HG02870 (cell line): Measurements from ENCODE around the gene INAVA.

Experiments used
- ATAC-seq: cut with Tn5 transposase; IDR thresholded peaks from one replicate; pipeline ENCODE4 v1.9.1; 2021; ENCODE audit warnings: mild to moderate bottlenecking, moderate library complexity; ENCODE audit not compliant: unreplicated experiment

Gene INAVA

DNA sequence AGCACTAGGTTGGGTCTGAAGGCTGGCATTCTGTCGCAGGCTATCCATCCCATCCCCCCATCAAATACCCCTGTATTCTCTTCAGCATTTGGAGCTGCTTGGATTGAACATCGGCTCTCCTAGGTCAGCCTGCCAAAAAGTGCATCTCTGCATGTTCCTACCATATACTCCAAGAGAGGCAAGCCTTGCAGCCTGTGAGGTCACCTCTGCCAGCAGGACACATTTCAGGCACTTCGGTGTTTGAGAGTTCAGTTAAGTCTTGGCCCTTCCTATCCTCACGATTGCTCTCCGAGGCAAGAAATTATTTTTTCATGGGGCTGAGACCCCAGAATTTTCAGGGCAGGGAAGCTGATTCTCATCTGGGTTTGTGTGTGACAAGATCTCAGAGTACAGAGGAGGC is 19.3 kb upstream of the INAVA start:
- ATAC-seq, result no peak

DNA sequence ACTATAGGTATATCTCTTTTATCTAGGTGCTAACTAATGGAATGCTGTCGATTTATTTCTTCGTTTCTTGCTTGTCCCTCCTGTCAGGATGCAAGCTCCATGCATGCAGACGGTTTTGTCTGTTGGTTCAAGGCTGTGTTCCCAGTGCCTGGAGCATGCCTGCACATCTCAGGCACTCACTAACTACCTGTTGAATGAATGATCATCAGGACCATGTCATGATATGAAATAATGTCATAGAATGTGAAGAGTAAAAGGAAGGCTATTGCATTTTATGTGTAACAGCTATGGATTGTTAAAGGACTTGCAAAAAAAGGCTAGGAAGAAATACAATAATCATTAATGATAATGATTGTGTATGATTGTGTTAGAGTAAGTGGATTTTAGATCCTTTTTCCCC is 17.7 kb upstream of the INAVA start:
- no peak for ATAC-seq

DNA sequence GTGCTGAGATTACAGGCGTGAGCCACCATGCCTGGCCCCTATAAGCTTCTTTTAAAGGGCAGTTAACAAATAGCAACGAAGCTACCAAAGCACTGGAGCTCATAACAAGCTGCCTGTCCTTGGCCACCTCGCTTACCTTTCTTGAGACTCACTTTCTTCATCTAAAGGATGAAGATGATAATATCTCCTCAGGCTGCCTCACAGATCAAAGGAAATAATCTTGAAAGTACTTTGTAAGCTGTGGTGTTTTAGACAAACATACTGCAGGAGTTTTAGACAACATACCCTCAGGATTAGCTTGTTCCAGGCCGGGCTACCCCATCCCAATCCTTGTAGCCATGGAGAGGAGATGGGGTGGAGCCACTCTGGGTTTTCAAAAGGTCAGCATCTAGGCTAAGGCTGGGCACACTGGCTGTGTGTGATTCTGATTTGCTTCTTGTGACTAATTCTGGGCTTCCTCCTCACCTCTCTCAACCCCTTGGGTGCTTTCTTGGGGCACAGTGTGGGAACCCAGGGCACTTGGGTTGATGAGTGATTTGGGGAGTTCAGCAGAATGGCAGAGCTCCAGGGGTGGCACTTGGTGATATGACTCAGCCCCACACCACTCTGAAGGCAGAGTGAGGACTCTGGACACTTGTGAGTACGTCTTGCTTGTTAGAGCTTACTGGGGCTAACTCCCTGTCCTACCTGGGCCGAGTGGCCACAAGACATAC is 16.7 kb upstream of the INAVA start:
- no peak for ATAC-seq

- ATAC-seq, result peak; percentile 85
These were observed 14.5 kb upstream of the INAVA start for GRCh38 chr1:200880212-200880611.

DNA sequence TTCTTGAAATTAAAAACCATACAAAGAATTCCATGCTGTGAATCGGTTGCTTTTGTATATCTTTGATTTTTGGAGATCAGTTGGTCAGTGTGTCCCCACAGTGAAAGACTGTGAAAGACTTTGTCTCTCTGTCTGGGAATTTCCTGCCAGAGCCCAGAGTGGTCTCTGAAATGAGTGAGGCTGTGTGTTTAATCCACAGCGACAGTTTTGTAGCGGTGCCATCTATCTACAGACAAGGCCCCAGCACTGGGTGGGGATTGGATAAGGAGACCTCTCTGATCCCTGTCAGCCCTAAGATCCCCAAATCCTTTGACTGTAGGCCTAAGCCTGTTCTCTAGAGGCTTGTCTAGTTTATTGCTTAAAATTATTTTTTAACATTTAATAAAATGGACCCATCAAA is 11.6 kb upstream of the INAVA start:
- no peak for ATAC-seq

- ATAC-seq, result no peak
These were observed 8.9 kb upstream of the INAVA start for GRCh38 chr1:200885623-200886402.

DNA sequence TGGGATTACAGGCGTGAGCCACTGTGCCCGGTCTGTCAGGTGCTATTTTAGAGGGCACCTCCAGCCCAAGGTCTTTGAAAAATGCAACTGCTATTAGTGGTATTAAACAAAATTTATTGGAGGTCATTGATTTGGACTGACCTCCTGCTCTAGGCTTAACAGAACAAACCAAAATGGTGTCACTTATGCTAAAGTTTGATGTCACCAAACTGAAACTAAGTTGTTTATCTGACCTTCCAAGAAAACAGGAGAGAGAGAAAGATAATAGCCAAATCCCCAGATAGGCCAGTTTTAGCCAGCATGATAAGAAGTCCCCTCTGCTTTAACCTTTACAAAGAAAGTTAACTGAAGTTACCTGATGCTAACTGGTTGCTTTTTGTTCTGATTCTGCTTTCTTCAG is 8.1 kb upstream of the INAVA start:
- no peak for ATAC-seq

DNA sequence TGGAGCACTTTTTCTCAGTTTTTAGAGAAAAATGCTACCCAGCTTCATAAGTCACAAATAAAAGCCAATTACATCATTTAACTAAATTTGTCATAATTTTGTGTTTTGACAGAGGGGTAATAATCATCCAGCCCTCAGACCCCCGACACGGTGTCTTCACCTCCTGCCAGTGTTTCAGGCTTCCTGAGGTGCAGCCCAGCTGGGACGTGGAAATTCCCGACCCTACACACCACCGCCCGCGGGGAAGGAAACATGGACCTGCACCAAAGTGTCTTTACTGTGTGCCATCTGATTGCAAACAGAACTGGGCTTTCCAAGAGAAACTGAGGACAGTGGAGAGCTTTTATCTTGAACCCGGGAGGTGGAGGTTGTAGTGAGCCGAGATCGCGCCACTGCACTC is 7.7 kb upstream of the INAVA start:
- ATAC-seq, result no peak

DNA sequence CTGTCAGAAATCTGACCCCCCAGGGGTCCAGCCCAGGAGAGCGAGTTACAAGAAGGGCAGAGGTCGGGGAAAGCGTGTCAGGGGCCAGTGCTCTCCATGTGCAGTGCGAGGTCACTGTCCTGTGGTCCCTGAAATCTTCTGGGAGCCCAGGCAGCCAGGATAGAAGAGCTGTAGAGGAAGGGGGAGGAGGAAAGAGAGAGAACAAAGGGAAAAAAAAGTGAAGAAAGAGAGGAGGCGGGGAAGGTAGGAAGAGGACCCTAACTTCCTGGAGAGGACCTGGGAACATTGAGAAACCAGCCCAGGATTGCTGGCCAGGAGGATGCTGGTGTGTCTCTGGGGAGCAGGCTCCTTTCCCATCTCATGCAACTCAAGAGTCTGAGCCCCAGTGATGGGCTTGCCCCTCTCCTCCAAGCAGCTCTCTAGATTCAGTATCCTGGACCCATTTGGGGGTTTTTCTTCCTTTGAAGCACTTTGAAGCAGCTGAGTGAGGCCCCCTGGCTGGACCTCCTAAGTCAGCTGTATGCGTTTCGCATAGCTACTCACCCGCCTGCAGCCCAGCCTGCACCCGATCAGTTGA is 6.8 kb upstream of the INAVA start:
- no peak for ATAC-seq

- peak; percentile 88 for ATAC-seq
These were observed 6.3 kb upstream of the INAVA start for GRCh38 chr1:200888349-200888838.

DNA sequence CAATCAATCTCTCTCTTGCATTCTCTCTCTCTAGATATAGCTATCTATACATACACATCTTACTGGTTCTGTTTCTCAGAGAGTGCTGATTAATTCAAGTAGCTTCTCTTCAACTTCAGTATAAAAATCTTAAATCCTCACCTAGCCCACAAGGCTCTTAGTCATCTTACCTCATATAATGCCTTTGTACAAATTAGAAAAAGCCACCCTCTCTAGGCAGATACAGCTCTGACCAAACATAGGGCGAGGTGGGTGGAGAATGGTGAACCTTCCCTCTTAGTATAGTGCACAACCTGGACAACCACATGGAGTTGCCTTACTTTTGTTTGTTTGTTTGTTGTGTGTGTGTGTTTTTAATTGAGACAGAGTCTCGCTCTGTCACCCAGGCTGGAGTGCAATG is 5.1 kb upstream of the INAVA start:
- ATAC-seq, result no peak

DNA sequence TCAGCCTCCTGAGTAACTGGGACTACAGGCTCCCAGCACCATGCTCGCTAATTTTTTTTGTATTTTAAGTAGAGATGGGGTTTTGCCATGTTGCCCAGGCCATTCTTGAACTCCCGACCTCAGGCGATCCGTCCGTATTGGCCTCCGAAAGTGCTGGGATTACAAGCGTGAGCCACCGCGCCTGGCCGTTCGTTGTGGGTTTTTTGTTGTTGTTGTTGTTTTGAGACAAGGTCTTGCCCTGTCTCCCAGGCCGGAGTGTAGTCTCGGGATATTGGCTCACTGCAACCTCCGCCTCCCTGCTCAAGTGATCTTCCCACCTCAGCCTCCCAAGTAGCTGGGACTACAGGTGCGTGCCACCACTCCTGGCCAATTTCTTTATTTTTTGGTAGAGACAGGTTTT is 4.7 kb upstream of the INAVA start:
- ATAC-seq, result no peak

DNA sequence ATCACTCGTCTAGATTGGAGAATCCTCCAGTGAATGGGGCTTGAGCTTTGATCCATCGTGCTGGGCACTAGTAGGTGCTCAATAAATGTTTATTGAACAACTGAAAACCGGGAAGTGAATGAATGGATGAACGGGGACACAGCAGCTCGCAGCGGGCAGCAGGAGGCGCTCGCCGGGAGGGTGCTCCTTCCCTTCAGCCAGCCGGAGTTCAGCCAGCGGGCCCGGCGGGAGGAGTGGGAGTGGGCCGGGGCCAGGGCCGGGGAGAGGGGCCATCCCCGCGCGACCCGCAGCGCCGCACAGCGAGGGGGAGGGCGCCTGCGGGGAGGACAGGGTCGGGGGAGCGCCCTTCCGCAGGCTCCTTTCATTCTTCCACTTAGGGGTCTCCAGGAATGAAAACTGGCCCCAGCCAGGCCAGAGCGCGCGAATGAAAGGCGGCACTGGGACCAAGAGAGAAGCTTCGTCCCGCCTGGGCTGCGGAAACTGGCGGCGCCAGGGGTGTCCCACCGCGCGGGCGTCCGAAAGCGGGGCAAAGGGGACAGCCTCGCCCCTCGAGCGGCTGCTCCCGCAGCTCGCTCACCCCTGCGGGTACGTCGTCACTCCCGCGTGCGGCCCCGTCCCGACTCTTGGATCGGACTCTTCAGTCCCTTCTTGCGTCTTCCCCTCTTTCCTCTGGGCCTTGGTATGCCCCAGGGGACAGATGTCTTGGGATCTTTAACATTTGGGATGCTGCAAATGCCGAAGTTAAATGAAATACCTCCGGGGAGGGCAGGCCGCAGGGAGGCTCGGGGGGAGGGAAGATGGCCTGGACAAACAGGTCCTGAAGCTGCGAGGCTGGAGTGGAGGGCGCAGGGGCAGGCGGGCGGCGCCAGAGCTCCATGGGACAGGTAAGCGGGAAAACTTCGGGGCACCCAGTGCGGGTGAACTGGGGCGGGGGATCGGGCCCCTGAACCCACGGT is 3.6 kb upstream of the INAVA start:
- peak; percentile 27 for ATAC-seq

DNA sequence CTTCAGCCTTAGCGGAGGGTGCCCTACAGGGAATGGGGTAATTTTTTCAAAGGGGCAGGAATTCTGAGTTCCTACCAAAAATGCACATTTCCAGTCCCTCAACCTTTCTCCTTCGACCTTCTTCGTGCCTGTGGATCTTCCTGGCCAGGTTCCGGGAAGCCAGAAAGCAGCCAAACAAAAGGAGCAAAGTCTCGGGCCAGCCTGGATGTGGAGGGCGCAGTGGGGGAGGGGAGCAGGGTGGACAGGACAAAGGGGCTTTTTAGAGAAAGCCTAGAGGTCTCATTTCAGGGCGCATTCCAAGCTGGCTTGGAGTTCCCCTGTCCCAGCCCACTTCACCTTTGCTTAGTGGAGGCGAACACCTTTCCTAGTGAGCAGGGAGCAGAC is 2.9 kb upstream of the INAVA start:
- no peak for ATAC-seq

- no peak for ATAC-seq
These were observed 2.2 kb upstream of the INAVA start for GRCh38 chr1:200892546-200892945.

GRCh38 chr1:200892958-200893357 is 1.7 kb upstream of the INAVA start:
- no peak for ATAC-seq

- ATAC-seq, result no peak
These were observed 1.2 kb upstream of the INAVA start for GRCh38 chr1:200893411-200893901.

GRCh38 chr1:200895443-200895789 is 716 bp downstream of the INAVA start:
- ATAC-seq, result no peak

DNA sequence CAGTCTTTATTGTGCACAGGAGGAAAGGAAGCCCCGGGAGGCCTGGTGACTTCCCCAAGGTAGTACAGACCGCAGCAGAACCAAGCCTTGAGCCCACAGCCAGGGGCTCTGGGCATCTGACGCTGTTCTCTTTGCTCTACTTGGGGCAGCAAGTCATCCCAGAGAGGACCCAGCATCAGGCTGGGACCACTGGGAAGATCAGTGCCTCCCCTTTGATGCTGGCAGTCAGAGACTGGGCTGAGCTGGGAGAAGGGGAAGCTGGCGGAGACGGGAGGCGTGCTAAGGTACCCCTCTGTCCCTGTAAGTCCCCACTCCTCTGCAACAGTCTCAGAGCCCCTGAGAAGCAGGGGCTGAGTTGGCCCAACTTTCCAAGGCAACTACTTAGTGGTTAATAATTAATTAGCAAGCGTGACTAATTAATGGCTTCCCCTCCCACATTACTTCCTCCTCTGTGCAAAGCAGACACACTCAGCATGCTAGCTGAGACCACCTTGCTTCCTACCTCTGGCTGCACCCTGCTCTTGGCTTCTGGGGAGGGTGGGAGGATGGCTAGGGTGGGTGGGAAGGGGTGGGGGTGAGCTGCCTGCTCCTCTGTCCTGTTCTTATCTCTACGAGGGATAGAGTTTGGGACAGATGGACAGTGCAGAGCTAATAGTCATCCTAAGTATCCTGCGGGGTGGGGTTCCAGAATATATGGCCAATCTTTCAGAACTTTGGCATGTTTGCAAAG is 1.3 kb downstream of the INAVA start:
- ATAC-seq, result no peak

DNA sequence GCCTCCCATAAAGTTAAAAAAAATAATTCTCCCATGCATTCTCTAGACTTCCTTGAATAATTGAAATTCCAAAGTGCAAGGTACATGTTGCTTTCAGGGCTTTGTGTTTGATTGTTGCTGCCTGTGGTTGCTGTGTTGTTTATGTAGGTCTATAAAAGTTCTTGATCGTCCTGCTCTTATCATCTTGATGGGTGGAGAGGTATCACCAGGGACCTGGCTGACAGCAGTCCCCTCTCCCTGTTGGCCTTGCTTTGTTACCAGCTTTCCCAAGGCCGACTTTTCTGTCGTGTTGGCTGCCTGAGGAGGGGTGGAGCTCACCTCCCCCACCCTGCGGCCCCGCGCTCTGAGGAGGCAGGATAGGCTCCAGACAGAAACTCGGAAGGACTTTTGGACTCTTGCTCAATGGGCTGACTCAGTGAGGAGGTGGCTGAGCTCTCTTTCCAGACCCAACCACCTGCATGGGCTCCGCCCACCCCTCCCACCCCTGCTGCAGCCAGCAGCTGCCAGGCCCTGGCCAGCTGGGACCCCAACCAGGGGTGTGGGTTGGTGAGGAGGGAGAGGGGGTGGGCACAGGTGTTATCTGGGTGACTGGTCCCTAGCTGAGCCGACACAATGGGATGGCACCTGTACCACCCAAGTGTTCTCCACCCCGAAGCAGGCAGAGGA is 2.0 kb downstream of the INAVA start:
- no peak for ATAC-seq
